Activated T-cell treated with anti-CD3 and anti-CD28 coated beads, Interleukin-2, amount 50 U/mL, for 1 hour (primary cell): ENCODE results near the gene CPA4.

Experiments used
- DNase-seq: peaks from one replicate; pipeline ENCODE4 v3.0.0-alpha.2; 2020

Gene CPA4

GRCh38 chr7:130275826-130276297 lies 17.1 kb upstream of the CPA4 start:
- DNase-seq: no peak

- no peak for DNase-seq
Observed at GRCh38 chr7:130276796-130277762, 15.9 kb upstream of the CPA4 start.

DNA sequence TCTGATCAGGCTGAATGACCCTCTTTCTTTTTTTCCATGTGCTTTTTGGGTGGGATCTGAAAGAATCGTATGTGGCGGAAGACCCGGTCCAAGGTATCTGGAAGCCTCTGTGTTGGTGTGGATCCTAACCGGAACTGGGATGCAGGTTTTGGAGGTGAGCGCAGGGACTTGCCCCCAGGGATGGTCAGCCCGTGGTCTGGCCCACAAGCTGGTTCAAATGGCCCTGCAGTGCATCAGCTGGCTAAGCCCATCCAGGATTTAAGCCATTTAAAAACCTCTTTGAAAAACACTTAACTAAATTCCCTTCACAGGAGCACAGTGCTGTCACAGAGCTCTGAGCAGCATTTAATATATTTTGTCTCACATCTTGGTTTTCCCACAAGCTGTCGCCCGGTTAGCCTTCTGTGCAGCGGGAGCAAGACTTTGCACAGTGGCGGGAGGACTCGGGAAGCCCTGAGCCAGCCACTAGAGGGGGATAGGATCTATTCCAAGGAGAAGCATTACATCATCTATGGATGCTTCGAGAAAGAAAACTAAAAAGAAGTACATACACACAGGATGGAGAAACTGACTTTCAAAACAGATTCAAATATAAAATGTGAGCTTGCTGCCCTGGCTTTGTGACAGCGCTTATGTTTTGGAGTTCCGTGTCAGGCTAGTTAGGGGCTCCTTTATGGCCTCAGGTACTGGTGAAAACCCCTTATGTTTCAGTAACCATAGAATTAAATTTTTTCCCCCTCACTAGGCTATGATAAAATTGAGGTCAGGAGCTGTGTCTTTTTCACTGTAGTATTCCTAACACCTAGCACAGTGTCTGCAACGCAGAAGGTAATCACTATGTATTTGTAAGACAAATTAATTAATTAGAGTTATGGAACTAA lies 15.0 kb upstream of the CPA4 start:
- DNase-seq: no peak

DNA sequence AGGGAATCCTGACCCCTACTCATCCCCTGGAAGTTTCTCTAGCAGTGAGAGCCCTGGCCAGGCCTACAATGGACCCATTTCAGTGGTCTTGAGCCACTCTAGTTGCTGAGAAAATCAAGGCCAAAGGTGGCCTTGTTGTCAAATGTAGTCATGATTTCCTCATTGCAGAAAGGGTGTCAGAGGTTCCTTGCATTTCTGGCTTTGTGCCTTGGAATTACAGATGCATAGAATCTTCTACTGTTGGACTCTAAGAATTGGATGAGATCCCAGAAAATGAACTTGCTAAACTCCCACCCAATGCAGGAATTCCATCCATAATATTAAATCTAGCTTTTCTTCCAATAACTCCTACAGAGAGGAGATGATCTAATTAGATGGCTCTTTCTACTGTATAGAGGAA lies 14.1 kb upstream of the CPA4 start:
- DNase-seq: no peak

DNA sequence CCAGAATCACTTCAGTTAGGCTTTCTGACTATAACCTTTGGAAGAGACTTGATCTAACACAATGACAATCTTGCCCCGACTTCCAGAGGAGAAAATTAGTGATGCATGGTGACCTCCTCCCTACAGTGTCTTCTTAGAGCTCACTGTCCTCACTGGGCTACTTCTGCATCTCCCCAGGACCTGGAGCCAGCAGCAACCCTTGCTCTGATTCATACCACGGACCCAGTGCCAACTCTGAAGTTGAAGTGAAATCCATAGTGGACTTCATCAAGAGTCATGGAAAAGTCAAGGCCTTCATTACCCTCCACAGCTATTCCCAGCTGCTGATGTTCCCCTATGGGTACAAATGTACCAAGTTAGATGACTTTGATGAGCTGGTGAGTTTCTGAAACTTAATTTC lies 13.7 kb upstream of the CPA4 start:
- DNase-seq: no peak

DNA sequence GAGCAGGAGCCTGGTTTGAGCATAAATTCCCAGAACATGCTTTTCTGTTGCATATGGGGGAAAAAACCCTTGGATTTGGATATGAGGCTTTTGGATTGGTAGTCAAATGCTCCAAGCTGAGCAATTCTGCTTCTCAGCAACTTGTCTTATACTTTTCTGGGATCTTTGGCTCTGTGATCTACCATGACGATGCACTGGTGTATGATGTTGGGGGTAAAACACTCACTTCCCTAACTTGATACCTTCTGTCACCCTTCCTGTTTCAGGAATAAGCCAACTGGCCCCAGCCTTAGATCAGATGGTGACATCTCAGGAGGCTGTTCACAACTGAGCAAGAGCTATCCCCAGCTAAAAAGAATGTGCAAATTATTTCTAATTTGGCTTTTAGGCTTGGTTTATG lies 13.1 kb upstream of the CPA4 start:
- DNase-seq: no peak

GRCh38 chr7:130281260-130281659 lies 11.7 kb upstream of the CPA4 start:
- no peak for DNase-seq

DNA sequence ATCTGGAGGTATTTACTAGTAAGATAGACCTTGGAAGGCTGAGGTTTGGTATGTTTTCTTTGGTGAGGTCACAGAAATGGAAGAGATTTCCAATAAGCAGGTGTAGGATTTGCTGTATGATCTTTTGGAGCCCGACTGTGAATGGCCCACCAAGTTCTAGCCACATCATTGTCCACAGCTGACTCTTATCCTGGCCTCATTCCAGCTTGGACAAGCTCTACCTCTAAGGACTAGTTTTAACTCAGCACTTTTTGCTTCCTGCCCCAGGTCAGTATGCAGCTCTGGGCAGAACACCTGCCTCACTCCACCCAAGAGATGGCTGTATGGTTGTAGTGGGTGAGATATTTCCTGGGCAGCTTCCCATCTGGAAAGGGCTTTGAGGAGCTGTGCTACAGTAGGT lies 6.1 kb upstream of the CPA4 start:
- no peak for DNase-seq

DNA sequence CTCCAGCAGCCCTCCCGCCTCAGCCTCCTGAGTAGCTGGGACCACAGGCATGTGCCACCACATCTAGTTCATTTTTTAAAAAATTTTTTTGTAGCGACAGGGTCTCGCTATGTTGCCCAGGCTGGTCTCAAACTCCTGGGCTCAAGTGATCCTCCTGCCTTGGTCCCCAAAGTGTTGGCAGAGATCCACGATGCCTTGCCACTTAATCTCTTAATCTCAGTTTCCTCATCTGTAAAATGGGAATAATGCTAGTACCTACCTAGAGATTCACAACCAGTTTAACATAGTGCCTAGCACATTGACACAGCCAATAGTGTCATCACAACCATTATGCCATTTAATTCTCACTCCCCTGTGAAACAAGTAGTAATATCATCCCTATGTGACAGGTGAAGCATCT lies 4.8 kb upstream of the CPA4 start:
- DNase-seq: no peak

GRCh38 chr7:130288829-130289228 lies 4.1 kb upstream of the CPA4 start:
- no peak for DNase-seq

DNA sequence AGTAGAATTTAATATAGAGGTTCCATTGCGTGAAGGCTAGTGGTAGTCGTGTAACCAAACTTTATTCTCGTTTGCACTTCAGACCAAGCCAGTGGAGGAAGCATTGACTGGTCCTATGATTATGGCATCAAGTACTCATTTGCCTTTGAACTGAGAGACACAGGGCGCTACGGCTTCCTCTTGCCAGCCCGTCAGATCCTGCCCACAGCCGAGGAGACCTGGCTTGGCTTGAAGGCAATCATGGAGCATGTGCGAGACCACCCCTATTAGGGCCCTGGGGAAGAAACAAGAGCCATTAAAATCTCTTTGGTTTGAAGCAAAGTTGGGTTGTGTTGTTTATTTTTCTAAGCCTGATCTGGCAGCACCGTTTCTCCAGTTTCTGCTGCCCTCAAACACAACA lies 3.5 kb upstream of the CPA4 start:
- no peak for DNase-seq

DNA sequence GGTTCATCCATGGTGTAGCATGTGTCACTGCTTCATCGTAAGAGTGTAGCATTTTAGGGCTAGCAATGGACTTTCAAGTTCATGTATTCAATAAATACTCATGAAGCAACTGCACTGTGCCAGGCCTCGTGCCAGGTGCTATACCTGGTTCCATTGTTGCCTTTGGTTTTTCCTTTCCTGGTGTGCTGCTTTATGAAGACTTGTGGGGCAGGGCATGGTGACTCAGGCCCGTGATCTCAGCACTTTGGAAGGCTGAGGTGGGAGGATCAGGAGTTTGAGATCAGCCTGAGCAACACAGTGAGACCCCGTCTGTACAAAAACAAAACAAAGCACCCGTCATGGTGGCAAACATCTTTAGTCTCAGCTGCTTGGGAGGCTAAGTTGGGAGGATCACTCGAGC lies 2.2 kb upstream of the CPA4 start:
- DNase-seq: no peak

GRCh38 chr7:130293521-130293920 lies 560 bp downstream of the CPA4 start:
- no peak for DNase-seq

DNA sequence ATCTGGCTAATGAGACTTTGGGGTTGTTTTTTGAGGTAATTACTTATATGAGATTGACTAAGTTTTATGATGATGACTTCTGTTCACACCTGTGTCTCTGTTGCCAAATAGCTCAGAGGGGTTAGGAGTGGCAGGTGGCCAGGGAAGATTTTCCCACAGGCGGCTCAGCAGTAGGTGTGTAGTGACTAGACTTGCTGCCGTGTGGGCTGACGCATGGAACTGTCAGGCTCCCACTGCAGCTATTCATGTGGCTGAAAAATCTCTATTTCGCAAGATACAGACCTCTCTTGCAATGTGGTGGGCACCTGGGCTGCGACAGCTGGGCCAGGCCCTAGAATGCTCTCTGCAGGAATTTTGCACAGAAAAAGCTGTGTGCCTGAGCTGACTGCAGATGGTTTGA lies 1.4 kb downstream of the CPA4 start:
- DNase-seq: no peak

DNA sequence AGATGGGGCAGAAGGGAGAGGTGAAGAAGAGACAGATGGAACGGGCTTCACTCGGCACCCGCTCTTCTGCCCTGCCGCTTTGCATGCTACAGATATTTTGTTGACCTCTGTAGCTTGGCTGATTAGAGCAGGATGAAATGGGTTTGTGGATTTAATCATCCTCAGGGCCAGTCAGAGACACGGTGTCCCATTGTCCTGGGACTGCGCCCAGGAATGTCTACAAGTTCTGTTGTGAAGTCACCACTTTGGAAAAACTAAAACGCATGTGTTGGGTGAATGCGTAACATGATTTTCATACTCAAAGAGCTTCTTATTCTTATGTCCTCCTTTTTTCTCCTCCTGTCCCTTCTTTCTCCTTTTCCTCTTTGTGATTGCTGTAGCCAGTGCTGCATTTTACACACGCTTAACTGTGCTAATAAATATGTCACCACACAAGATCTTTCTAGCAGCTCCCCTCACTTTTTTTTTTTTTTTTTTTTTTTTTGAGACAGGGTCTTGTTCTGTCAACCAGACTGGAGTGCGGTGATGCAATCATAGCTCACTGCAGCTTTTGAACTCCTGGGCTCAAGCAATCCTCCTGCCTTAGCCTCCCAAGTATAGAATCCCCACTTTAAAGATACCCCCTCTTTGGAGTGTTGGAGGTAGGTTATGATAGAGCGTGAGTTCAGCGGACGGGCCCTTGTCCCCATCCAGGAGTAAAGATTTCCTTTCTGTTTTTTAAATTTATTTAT lies 3.4 kb downstream of the CPA4 start:
- DNase-seq: no peak

DNA sequence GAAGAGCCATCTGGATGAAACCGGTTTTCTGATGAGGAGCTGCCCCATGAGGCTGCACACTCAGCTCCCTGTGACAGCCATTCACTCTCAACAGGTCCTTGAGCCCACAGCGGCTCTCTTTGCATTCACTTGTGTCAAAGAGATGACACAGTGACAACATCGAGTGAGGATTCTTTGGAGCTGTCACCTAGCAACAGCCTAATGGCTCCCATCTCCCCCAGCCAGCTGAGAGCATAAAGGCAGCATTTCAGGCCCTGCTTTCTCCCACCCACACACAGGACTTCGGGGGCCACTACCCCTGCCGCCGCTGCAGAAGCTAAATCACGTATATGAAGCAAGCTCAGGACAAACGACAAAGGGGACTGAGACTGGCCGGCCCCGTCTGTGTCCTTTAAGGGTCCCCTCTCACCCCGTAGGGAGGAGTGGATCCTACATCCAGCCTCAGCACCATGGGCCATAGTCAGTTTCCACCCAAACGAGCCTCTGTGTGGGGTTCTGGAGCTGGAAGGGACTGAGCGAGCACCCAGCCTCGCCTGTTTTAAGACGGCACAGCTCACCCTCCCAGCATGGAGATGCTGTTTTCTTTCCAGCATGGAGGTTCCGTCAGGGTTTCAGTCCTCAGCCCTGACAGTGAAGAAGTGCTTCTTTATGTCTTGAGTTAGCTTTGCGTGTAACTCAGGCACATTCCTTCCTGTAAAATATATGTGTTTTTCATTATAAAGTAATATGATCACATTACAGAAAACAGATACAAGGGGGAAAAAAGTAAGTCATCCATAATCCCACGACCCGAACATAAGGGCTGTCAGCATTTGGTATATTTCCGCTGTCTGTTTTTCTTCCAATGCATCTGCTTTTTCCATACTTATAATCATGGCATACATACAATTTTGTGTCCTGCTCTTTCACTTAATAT lies 4.9 kb downstream of the CPA4 start:
- DNase-seq: no peak

GRCh38 chr7:130298544-130299326 lies 5.8 kb downstream of the CPA4 start:
- no peak for DNase-seq

- no peak for DNase-seq
Observed at GRCh38 chr7:130299866-130300265, 6.9 kb downstream of the CPA4 start.

GRCh38 chr7:130301501-130302020 lies 8.6 kb downstream of the CPA4 start:
- DNase-seq: no peak

GRCh38 chr7:130302649-130303048 lies 9.7 kb downstream of the CPA4 start:
- no peak for DNase-seq

DNA sequence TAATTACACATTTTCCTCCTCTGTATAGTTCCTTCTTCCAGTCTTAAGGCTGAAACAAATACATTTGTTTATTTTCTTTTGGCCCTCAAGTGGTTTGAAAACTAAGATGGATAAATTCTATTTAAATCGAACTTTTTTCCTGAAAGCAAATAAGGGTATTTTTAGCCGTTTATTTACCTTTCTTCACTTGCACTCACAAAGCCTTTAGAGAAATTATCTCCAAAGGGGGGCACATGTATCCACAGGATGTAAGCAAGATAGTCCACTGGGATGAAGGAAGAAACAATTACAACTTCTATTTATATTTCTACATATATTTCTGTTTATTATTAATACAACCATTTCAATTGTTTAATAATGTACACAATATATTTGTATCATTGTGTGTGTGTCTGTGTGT lies 10.2 kb downstream of the CPA4 start:
- no peak for DNase-seq
